OCI-LY1 (cell line): ENCODE measurements around the gene PTPRCAP.

Experiments
- CTCF ChIP-seq: fragments of 200-600 bp; sonication (generic), shearing (Covaris generic); IDR thresholded peaks from 2 replicates; pipeline ENCODE4 v1.5.1; 2017; ENCODE audit warnings: mild to moderate bottlenecking, antibody characterized with exemption, low read length, moderate library complexity, mixed read lengths
- EZH2 ChIP-seq: fragments of 200-600 bp; sonication (generic), shearing (Covaris generic); IDR thresholded peaks from 2 replicates; pipeline ENCODE4 v1.8.0; 2017; ENCODE audit warnings: borderline replicate concordance, mixed run types, mild to moderate bottlenecking, antibody characterized with exemption, low read length, moderate library complexity, mixed read lengths

GRCh38 chr11:67437809-67438157, 301 bp upstream of the PTPRCAP start:
- TF ChIP-seq CTCF (no peak), EZH2 (no peak)
